ENCODE data around the gene DYNLT1. TPM values are rescaled to one million over a fixed set of nuclear protein-coding genes. Genes with fewer than 3 reads are reported as not detected.

DYNLT1 gene
- total RNA-seq: 32.4 TPM

- H3K4me1 ChIP-seq (ENCODE audit: control insufficient read depth in 3 of 3, insufficient read depth in 3 of 3, low read length in 3 of 3): peaks cover 37 to 51% (median 38%) of the 10 kb centered on the region in 3 donors
- H3K9ac ChIP-seq (ENCODE audit: low read depth in 1 of 3, low read length in 3 of 3): peak within 1 kb of the TSS; percentile 97 to 99 (median 99)
- H3K4me3 ChIP-seq (ENCODE audit: low read length in 3 of 3): peak within 1 kb of the TSS; percentile 91 to 97 (median 97)
- no peaks in the 10 kb centered on the region for H3K27me3 ChIP-seq (ENCODE audit: control insufficient read depth in 3 of 3, insufficient read depth in 3 of 3, low read length in 3 of 3)
- H3K36me3 ChIP-seq (ENCODE audit: control insufficient read depth in 3 of 3, insufficient read depth in 3 of 3, low read length in 3 of 3): peaks cover 0 to 5% (median 0%) of the 10 kb centered on the region in 3 donors
- peak within 1 kb of the TSS; percentile 98 for H3K27ac ChIP-seq (ENCODE audit: low read depth, low read length)
- no peaks in the 10 kb centered on the region for H3K9me3 ChIP-seq (ENCODE audit: control insufficient read depth in 3 of 3, low read length in 3 of 3)
These were observed at the start of gene DYNLT1 for GRCh38 chr6:158644231-158645063. Gene DYNLT1 (minus strand): TSS chr6:158644743. CDS start chr6:158644708, 35 bp downstream.

GRCh38 chr6:158688860-158689259, 44.3 kb upstream of the DYNLT1 start:
- Histone ChIP-seq H3K9me3 (ENCODE audit: control insufficient read depth in 3 of 3, low read length in 3 of 3) (no peaks in the 10 kb centered on the region), H3K4me1 (ENCODE audit: control insufficient read depth in 3 of 3, insufficient read depth in 3 of 3, low read length in 3 of 3) (peaks cover 3 to 4% (median 3%) of the 10 kb centered on the region in 3 donors), H3K27me3 (ENCODE audit: control insufficient read depth in 3 of 3, insufficient read depth in 3 of 3, low read length in 3 of 3) (no peaks in the 10 kb centered on the region), H3K36me3 (ENCODE audit: control insufficient read depth in 3 of 3, insufficient read depth in 3 of 3, low read length in 3 of 3) (peaks cover 0 to 1% (median 0%) of the 10 kb centered on the region in 3 donors), H3K4me3 (ENCODE audit: low read length in 3 of 3) (no peak overlapping the region), H3K9ac (ENCODE audit: low read depth in 1 of 3, low read length in 3 of 3) (no peak overlapping the region), H3K27ac (ENCODE audit: low read depth, low read length) (no peak overlapping the region)

- Histone ChIP-seq H3K4me1 (ENCODE audit: control insufficient read depth in 3 of 3, insufficient read depth in 3 of 3, low read length in 3 of 3) (peaks cover 3 to 4% (median 3%) of the 10 kb centered on the region in 3 donors), H3K9ac (ENCODE audit: low read depth in 1 of 3, low read length in 3 of 3) (no peak overlapping the region), H3K9me3 (ENCODE audit: control insufficient read depth in 3 of 3, low read length in 3 of 3) (no peaks in the 10 kb centered on the region), H3K27ac (ENCODE audit: low read depth, low read length) (no peak overlapping the region), H3K4me3 (ENCODE audit: low read length in 3 of 3) (no peak overlapping the region), H3K27me3 (ENCODE audit: control insufficient read depth in 3 of 3, insufficient read depth in 3 of 3, low read length in 3 of 3) (no peaks in the 10 kb centered on the region), H3K36me3 (ENCODE audit: control insufficient read depth in 3 of 3, insufficient read depth in 3 of 3, low read length in 3 of 3) (peaks cover 0 to 5% (median 0%) of the 10 kb centered on the region in 3 donors)
These were observed 43.0 kb upstream of the DYNLT1 start for GRCh38 chr6:158687506-158687905.

GRCh38 chr6:158686791-158687381, 42.3 kb upstream of the DYNLT1 start:
- no peak overlapping the region for H3K27ac ChIP-seq (ENCODE audit: low read depth, low read length)
- H3K4me3 ChIP-seq (ENCODE audit: low read length in 3 of 3): no peak overlapping the region
- H3K36me3 ChIP-seq (ENCODE audit: control insufficient read depth in 3 of 3, insufficient read depth in 3 of 3, low read length in 3 of 3): peaks cover 0 to 5% (median 0%) of the 10 kb centered on the region in 3 donors
- no peaks in the 10 kb centered on the region for H3K9me3 ChIP-seq (ENCODE audit: control insufficient read depth in 3 of 3, low read length in 3 of 3)
- H3K9ac ChIP-seq (ENCODE audit: low read depth in 1 of 3, low read length in 3 of 3): no peak overlapping the region
- no peaks in the 10 kb centered on the region for H3K27me3 ChIP-seq (ENCODE audit: control insufficient read depth in 3 of 3, insufficient read depth in 3 of 3, low read length in 3 of 3)
- peaks cover 3 to 4% (median 3%) of the 10 kb centered on the region in 3 donors for H3K4me1 ChIP-seq (ENCODE audit: control insufficient read depth in 3 of 3, insufficient read depth in 3 of 3, low read length in 3 of 3)

GRCh38 chr6:158686311-158686710, 41.8 kb upstream of the DYNLT1 start:
- Histone ChIP-seq H3K27me3 (ENCODE audit: control insufficient read depth in 3 of 3, insufficient read depth in 3 of 3, low read length in 3 of 3) (no peaks in the 10 kb centered on the region), H3K9ac (ENCODE audit: low read depth in 1 of 3, low read length in 3 of 3) (no peak overlapping the region), H3K27ac (ENCODE audit: low read depth, low read length) (no peak overlapping the region), H3K4me3 (ENCODE audit: low read length in 3 of 3) (no peak overlapping the region), H3K9me3 (ENCODE audit: control insufficient read depth in 3 of 3, low read length in 3 of 3) (no peaks in the 10 kb centered on the region), H3K4me1 (ENCODE audit: control insufficient read depth in 3 of 3, insufficient read depth in 3 of 3, low read length in 3 of 3) (peaks cover 3 to 4% (median 3%) of the 10 kb centered on the region in 3 donors), H3K36me3 (ENCODE audit: control insufficient read depth in 3 of 3, insufficient read depth in 3 of 3, low read length in 3 of 3) (peaks cover 0 to 5% (median 0%) of the 10 kb centered on the region in 3 donors)

- Histone ChIP-seq H3K36me3 (ENCODE audit: control insufficient read depth in 3 of 3, insufficient read depth in 3 of 3, low read length in 3 of 3) (peaks cover 0 to 5% (median 0%) of the 10 kb centered on the region in 3 donors), H3K27ac (ENCODE audit: low read depth, low read length) (no peak overlapping the region)
These were observed 40.3 kb upstream of the DYNLT1 start for GRCh38 chr6:158684745-158685324.

GRCh38 chr6:158684311-158684710, 39.8 kb upstream of the DYNLT1 start:
- H3K9ac ChIP-seq (ENCODE audit: low read depth in 1 of 3, low read length in 3 of 3): no peak overlapping the region
- peaks cover 3 to 4% (median 3%) of the 10 kb centered on the region in 3 donors for H3K4me1 ChIP-seq (ENCODE audit: control insufficient read depth in 3 of 3, insufficient read depth in 3 of 3, low read length in 3 of 3)
- no peak overlapping the region for H3K4me3 ChIP-seq (ENCODE audit: low read length in 3 of 3)
- H3K9me3 ChIP-seq (ENCODE audit: control insufficient read depth in 3 of 3, low read length in 3 of 3): no peaks in the 10 kb centered on the region
- H3K36me3 ChIP-seq (ENCODE audit: control insufficient read depth in 3 of 3, insufficient read depth in 3 of 3, low read length in 3 of 3): peaks cover 0 to 5% (median 0%) of the 10 kb centered on the region in 3 donors
- H3K27ac ChIP-seq (ENCODE audit: low read depth, low read length): no peak overlapping the region
- no peaks in the 10 kb centered on the region for H3K27me3 ChIP-seq (ENCODE audit: control insufficient read depth in 3 of 3, insufficient read depth in 3 of 3, low read length in 3 of 3)

More at GRCh38 chr6:158684745-158685324, 40.3 kb upstream of the DYNLT1 start:
- Histone ChIP-seq H3K27me3 (ENCODE audit: control insufficient read depth in 3 of 3, insufficient read depth in 3 of 3, low read length in 3 of 3) (no peaks in the 10 kb centered on the region), H3K9ac (ENCODE audit: low read depth in 1 of 3, low read length in 3 of 3) (peak overlapping the region in 1 of 3 donors; percentile 3), H3K4me3 (ENCODE audit: low read length in 3 of 3) (no peak overlapping the region), H3K9me3 (ENCODE audit: control insufficient read depth in 3 of 3, low read length in 3 of 3) (no peaks in the 10 kb centered on the region), H3K4me1 (ENCODE audit: control insufficient read depth in 3 of 3, insufficient read depth in 3 of 3, low read length in 3 of 3) (peaks cover 3 to 4% (median 3%) of the 10 kb centered on the region in 3 donors)

GRCh38 chr6:158680481-158680880, 35.9 kb upstream of the DYNLT1 start:
- H3K9ac ChIP-seq (ENCODE audit: low read depth in 1 of 3, low read length in 3 of 3): no peak overlapping the region
- H3K4me3 ChIP-seq (ENCODE audit: low read length in 3 of 3): no peak overlapping the region
- peaks cover 0 to 3% (median 0%) of the 10 kb centered on the region in 3 donors for H3K36me3 ChIP-seq (ENCODE audit: control insufficient read depth in 3 of 3, insufficient read depth in 3 of 3, low read length in 3 of 3)
- H3K4me1 ChIP-seq (ENCODE audit: control insufficient read depth in 3 of 3, insufficient read depth in 3 of 3, low read length in 3 of 3): peaks cover 3 to 4% (median 3%) of the 10 kb centered on the region in 3 donors
- H3K9me3 ChIP-seq (ENCODE audit: control insufficient read depth in 3 of 3, low read length in 3 of 3): no peaks in the 10 kb centered on the region
- H3K27ac ChIP-seq (ENCODE audit: low read depth, low read length): no peak overlapping the region
- H3K27me3 ChIP-seq (ENCODE audit: control insufficient read depth in 3 of 3, insufficient read depth in 3 of 3, low read length in 3 of 3): no peaks in the 10 kb centered on the region

- peaks cover 3% of the 10 kb centered on the region in 3 donors for H3K4me1 ChIP-seq (ENCODE audit: control insufficient read depth in 3 of 3, insufficient read depth in 3 of 3, low read length in 3 of 3)
- no peak overlapping the region for H3K27ac ChIP-seq (ENCODE audit: low read depth, low read length)
- H3K27me3 ChIP-seq (ENCODE audit: control insufficient read depth in 3 of 3, insufficient read depth in 3 of 3, low read length in 3 of 3): no peaks in the 10 kb centered on the region
- no peak overlapping the region for H3K4me3 ChIP-seq (ENCODE audit: low read length in 3 of 3)
- peaks cover 0 to 3% (median 0%) of the 10 kb centered on the region in 3 donors for H3K36me3 ChIP-seq (ENCODE audit: control insufficient read depth in 3 of 3, insufficient read depth in 3 of 3, low read length in 3 of 3)
- H3K9me3 ChIP-seq (ENCODE audit: control insufficient read depth in 3 of 3, low read length in 3 of 3): no peaks in the 10 kb centered on the region
- no peak overlapping the region for H3K9ac ChIP-seq (ENCODE audit: low read depth in 1 of 3, low read length in 3 of 3)
These were observed 35.5 kb upstream of the DYNLT1 start for GRCh38 chr6:158680015-158680414.
